Breast epithelium (tissue), 4 donors: ENCODE results near the gene KCNG1. TPM values are rescaled to one million over a fixed set of nuclear protein-coding genes. Genes with fewer than 3 reads are reported as not detected.

Source experiments
- DNase-seq, 2 donors: peaks; one replicate each; pipeline ENCODE4 v3.0.0-alpha.2; 2019; ENCODE audit warnings: low spot score in 2 of 2
- H3K27ac ChIP-seq, 2 donors: fragments of 200-600 bp; sonication (generic) in 1 of 2; one replicate each; pipeline ENCODE4 v1.5.1; 2016 to 2019; ENCODE audit warnings: mild to moderate bottlenecking in 1 of 2
- H3K27me3 ChIP-seq, 2 donors: fragments of 200-600 bp; sonication (generic) in 1 of 2; one replicate each; pipeline versions ENCODE4 v1.5.1 to v1.6.0; 2017 to 2019; ENCODE audit warnings: control low read depth in 1 of 2, mild to moderate bottlenecking in 1 of 2
- H3K36me3 ChIP-seq: fragments of 200-600 bp; one replicate; pipeline ENCODE4 v1.5.1; 2019
- H3K4me1 ChIP-seq, 2 donors: fragments of 200-600 bp; sonication (generic); one replicate each; pipeline ENCODE4 v1.5.1; 2016 to 2019; ENCODE audit warnings: control low read depth in 1 of 2
- H3K4me3 ChIP-seq, 3 donors: fragments of 200-600 bp; sonication (generic); 1 replicate in 2 of 3; 2 replicates in 1 of 3; pipeline ENCODE4 v1.5.1; 2016 to 2019; ENCODE audit warnings: mild to moderate bottlenecking in 3 of 3, moderate library complexity in 2 of 3
- H3K9me3 ChIP-seq, 2 donors: fragments of 200-600 bp; sonication (generic) in 1 of 2; one replicate each; pipeline ENCODE4 v1.5.1; 2016 to 2019; ENCODE audit warnings: control low read depth in 1 of 2
- POLR2A ChIP-seq: fragments of 450-650 bp; IDR thresholded peaks from one replicate; pipeline ENCODE4 v1.6.1; 2016; ENCODE audit warnings: antibody characterized with exemption, mild to moderate bottlenecking, moderate library complexity
- POLR2AphosphoS5 ChIP-seq, 3 donors: sonication (generic); formaldehyde crosslinking; IDR thresholded peaks; one replicate each; pipeline ENCODE4 v1.6.1; 2017; ENCODE audit warnings: antibody characterized with exemption in 3 of 3
- intact Hi-C: fragments of 100-400 bp; cut with DNase I; formaldehyde crosslinking; loops from one replicate; pipeline ENCODE4 v1.15.1; 2023; ENCODE audit warnings: low total_unique reads
- total RNA-seq, 3 donors: library from RNA; depleted of rRNA; stranded (reverse); fragments of >200 nt; gene quantifications; one replicate each; pipeline ENCODE4 v1.1.0, GENCODE V29; 2016
- TF ChIP-seq, protein P1 (sequence below), 3 donors: fragments of 450-650 bp; IDR thresholded peaks; one replicate each; pipeline ENCODE4 v1.5.1; 2016 to 2017; ENCODE audit warnings: antibody characterized with exemption in 3 of 3, mild to moderate bottlenecking in 3 of 3, moderate library complexity in 3 of 3

Gene KCNG1
- total RNA-seq, 3 donors from 2014 or later = 1.3 to 7.0 TPM; not detected in 1

DNA sequence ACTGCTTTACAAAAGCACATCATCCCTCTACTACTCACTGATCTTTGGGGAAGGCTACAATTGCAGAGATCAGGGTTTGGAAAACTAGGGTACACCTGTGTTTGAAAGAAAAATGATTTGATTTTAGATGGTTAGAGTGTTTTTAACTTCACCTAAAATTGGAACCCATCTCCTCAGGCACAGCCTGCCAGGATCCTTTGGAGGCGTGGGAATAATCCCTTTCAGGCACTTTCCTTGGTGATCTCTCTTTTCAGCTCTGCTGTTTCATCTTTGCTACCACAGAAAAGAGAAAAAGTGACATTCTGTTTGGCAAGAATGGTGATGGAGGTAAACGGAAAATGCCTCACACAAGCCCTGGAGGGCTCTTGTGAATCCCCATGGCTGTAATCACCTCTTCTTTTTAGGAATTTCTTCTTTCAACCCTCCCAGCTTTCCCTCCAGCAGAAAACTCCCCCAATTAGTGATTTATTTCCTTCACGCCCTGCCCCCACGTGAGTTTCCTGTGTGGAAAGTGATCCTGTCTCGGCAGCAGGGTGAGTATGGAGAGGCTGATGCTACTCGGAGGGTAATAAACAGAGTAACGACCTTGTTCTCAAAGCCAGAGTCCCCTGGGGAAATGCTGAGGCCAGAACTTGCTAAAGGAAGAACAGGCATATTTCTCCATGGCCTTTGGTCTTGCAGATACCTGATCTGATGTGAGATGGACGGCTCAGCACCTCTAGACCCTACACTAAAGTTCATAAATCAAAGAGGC, 9.2 kb downstream of the KCNG1 start:
- no peak overlapping the region for H3K4me3 ChIP-seq
- TF ChIP-seq, protein P1, sequence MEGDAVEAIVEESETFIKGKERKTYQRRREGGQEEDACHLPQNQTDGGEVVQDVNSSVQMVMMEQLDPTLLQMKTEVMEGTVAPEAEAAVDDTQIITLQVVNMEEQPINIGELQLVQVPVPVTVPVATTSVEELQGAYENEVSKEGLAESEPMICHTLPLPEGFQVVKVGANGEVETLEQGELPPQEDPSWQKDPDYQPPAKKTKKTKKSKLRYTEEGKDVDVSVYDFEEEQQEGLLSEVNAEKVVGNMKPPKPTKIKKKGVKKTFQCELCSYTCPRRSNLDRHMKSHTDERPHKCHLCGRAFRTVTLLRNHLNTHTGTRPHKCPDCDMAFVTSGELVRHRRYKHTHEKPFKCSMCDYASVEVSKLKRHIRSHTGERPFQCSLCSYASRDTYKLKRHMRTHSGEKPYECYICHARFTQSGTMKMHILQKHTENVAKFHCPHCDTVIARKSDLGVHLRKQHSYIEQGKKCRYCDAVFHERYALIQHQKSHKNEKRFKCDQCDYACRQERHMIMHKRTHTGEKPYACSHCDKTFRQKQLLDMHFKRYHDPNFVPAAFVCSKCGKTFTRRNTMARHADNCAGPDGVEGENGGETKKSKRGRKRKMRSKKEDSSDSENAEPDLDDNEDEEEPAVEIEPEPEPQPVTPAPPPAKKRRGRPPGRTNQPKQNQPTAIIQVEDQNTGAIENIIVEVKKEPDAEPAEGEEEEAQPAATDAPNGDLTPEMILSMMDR (IDR thresholded peaks at IDR 0.05) = no peak
- TF ChIP-seq POLR2AphosphoS5 (IDR thresholded peaks at IDR 0.05) (no peak), POLR2A (no peak)
- no peaks in the 10 kb centered on the region for H3K36me3 ChIP-seq
- intact Hi-C loops = no loop called here
- H3K4me1 ChIP-seq = no peaks in the 10 kb centered on the region
- no peak for DNase-seq
- H3K27ac ChIP-seq = no peak overlapping the region
- no peaks in the 10 kb centered on the region for H3K9me3 ChIP-seq
- no peaks in the 10 kb centered on the region for H3K27me3 ChIP-seq

DNA sequence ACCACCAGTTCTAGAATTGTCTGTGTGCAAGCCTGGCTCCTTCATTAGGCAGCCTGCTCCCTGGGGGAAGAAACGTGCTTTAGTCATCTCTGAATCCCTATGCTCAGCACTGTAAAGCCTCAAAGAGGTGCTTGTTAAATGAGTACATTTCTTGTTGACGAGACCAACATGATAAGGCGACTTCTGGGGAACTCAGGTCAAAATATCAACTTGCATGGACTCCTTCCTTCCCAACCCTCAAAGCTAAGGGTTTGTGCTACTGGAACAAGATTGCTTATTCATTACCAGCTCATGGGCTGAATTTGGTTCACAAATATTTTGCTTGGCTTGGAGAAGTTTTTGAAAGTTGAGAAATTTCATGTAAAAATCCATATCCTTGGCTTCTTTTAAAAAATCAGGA, 10.6 kb downstream of the KCNG1 start:
- Histone ChIP-seq H3K27ac (no peak overlapping the region), H3K36me3 (no peaks in the 10 kb centered on the region), H3K9me3 (no peaks in the 10 kb centered on the region), H3K27me3 (no peaks in the 10 kb centered on the region), H3K4me3 (no peak overlapping the region), H3K4me1 (no peaks in the 10 kb centered on the region)
- TF ChIP-seq POLR2AphosphoS5 (IDR thresholded peaks at IDR 0.05) (no peak), POLR2A (no peak)
- TF ChIP-seq, protein P1 (IDR thresholded peaks at IDR 0.05) = no peak
- no peak for DNase-seq
- intact Hi-C loops = no loop called here

DNA sequence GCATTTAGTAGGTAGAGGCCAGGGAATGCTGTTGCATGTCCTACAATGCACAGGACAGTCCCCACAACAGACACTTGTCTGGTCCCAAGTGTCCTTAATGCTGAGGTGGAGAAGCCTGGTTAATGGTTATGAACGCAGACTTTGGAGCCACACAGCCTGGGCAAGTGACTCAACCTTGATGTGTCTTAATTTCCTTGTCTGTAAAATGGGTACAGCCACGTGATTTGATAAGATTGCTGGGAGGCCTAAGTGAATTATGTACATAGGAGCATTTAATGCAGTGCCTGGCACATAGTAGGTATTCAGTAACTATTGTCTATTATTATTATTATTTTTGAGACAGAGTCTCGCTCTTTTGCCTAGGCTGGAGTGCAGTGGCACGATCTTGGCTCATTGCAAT, 11.4 kb downstream of the KCNG1 start:
- Histone ChIP-seq H3K36me3 (no peaks in the 10 kb centered on the region), H3K4me3 (no peak overlapping the region), H3K27ac (no peak overlapping the region), H3K4me1 (no peaks in the 10 kb centered on the region), H3K27me3 (no peaks in the 10 kb centered on the region), H3K9me3 (no peaks in the 10 kb centered on the region)
- intact Hi-C loops = no loop called here
- TF ChIP-seq POLR2A (no peak), POLR2AphosphoS5 (IDR thresholded peaks at IDR 0.05) (no peak)
- TF ChIP-seq, protein P1 (IDR thresholded peaks at IDR 0.05) = no peak
- DNase-seq = no peak

DNA sequence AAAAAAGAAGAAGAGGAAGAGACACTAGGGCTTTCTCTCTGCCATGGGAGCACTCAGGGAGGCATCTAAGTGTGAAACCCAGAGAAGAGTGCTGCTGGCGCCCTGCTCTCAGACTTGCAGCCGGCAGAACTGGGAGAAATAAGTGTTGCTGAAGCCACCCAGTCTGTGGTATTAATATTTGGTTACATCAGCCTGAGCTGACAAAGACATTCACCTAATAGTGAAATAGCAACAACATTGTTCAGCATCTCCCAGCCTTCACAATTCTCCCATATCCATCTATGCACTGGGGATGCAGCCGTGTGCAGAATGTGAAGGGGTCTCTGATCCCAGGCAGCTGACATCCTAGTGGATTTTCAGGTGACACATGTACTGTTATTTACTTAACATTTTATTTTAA, 12.0 kb downstream of the KCNG1 start:
- intact Hi-C loops = no loop called here

DNA sequence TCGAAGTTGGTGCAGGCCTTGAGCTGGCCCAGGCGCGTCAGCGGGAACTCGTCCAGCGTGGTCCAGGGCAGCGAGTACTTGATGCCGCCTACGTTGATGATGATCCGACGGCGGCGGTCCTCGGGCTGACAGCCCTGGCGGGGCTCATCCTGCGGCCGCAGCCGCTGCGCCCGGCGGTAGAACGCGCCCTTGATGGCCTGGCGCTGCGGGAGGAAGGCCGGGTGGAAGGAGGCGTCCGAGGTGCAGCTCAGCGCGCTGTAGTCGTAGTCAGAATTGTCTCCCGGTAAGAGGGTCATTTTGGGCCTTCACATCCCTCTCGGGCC, 12.9 kb downstream of the KCNG1 start:
- DNase-seq = no peak
- TF ChIP-seq POLR2A (no peak), POLR2AphosphoS5 (IDR thresholded peaks at IDR 0.05) (no peak)
- TF ChIP-seq, protein P1 (IDR thresholded peaks at IDR 0.05) = no peak
- no peaks in the 10 kb centered on the region for H3K9me3 ChIP-seq
- intact Hi-C loops = no loop called here
- no peaks in the 10 kb centered on the region for H3K27me3 ChIP-seq
- no peak overlapping the region for H3K27ac ChIP-seq
- no peaks in the 10 kb centered on the region for H3K4me1 ChIP-seq
- no peak overlapping the region for H3K4me3 ChIP-seq
- H3K36me3 ChIP-seq = no peaks in the 10 kb centered on the region

More for the DNA sequence above, 12.0 kb downstream of the KCNG1 start:
- no peak for DNase-seq
- TF ChIP-seq POLR2A (no peak), POLR2AphosphoS5 (IDR thresholded peaks at IDR 0.05) (no peak)
- TF ChIP-seq, protein P1 (IDR thresholded peaks at IDR 0.05) = no peak
- Histone ChIP-seq H3K9me3 (no peaks in the 10 kb centered on the region), H3K27ac (no peak overlapping the region), H3K36me3 (no peaks in the 10 kb centered on the region), H3K4me1 (no peaks in the 10 kb centered on the region), H3K4me3 (no peak overlapping the region), H3K27me3 (no peaks in the 10 kb centered on the region)
